Activated CD8-positive, alpha-beta memory T cell treated with anti-CD3 and anti-CD28 coated beads, Interleukin-2, amount 50 U/mL, for 48 hours (primary cell): ENCODE results near the gene PTPN4.

Source experiments
- DNase-seq: peaks from one replicate; pipeline ENCODE4 v3.0.0-alpha.2; 2020

PTPN4 gene

GRCh38 chr2:119860924-119861323, 101.2 kb downstream of the PTPN4 start:
- no peak for DNase-seq

- DNase-seq = no peak
Observed at GRCh38 chr2:119862127-119862889, 102.6 kb downstream of the PTPN4 start.

GRCh38 chr2:119864318-119864717, 104.6 kb downstream of the PTPN4 start:
- no peak for DNase-seq

- no peak for DNase-seq
Observed at GRCh38 chr2:119871725-119872124, 112.0 kb downstream of the PTPN4 start.

- no peak for DNase-seq
Observed at GRCh38 chr2:119873350-119874315, 113.9 kb downstream of the PTPN4 start.

GRCh38 chr2:119879502-119879901, 119.8 kb downstream of the PTPN4 start:
- DNase-seq = no peak

GRCh38 chr2:119888680-119889079, 129.0 kb downstream of the PTPN4 start:
- no peak for DNase-seq

- DNase-seq = no peak
Observed at GRCh38 chr2:119897736-119898395, 138.1 kb downstream of the PTPN4 start.

GRCh38 chr2:119901013-119901412, 141.3 kb downstream of the PTPN4 start:
- no peak for DNase-seq

GRCh38 chr2:119910566-119910965, 150.8 kb downstream of the PTPN4 start:
- no peak for DNase-seq

- DNase-seq = no peak
Observed at GRCh38 chr2:119914266-119914665, 154.5 kb downstream of the PTPN4 start.

GRCh38 chr2:119921825-119922224, 162.1 kb downstream of the PTPN4 start:
- no peak for DNase-seq

GRCh38 chr2:119922699-119923098, 163.0 kb downstream of the PTPN4 start:
- no peak for DNase-seq

GRCh38 chr2:119929537-119929936, 169.8 kb downstream of the PTPN4 start:
- no peak for DNase-seq

- DNase-seq = no peak
Observed at GRCh38 chr2:119932809-119933208, 173.1 kb downstream of the PTPN4 start.

GRCh38 chr2:119934319-119934718, 174.6 kb downstream of the PTPN4 start:
- no peak for DNase-seq

- DNase-seq = no peak
Observed at GRCh38 chr2:119937680-119938079, 178.0 kb downstream of the PTPN4 start.

- no peak for DNase-seq
Observed at GRCh38 chr2:119939915-119940314, 180.2 kb downstream of the PTPN4 start.

GRCh38 chr2:119940856-119941255, 181.1 kb downstream of the PTPN4 start:
- no peak for DNase-seq

- no peak for DNase-seq
Observed at GRCh38 chr2:119941388-119941787, 181.7 kb downstream of the PTPN4 start.

GRCh38 chr2:119941981-119942513, 182.3 kb downstream of the PTPN4 start:
- no peak for DNase-seq

- no peak for DNase-seq
Observed at GRCh38 chr2:119943058-119943457, 183.3 kb downstream of the PTPN4 start.

- DNase-seq = no peak
Observed at GRCh38 chr2:119947535-119947934, 187.8 kb downstream of the PTPN4 start.
